GM18505 (cell line): Measurements from ENCODE around the gene LY6G5B.

Source experiments
- ATAC-seq: cut with Tn5 transposase; IDR thresholded peaks from one replicate; pipeline ENCODE4 v1.9.1; 2021; ENCODE audit not compliant: unreplicated experiment
- POLR2A ChIP-seq: IDR thresholded peaks from 4 replicates; pipeline ENCODE4 v1.6.1; 2011; ENCODE audit warnings: borderline replicate concordance; ENCODE audit not compliant: insufficient read depth, insufficient read length; ENCODE audit errors: extremely low read depth

The LY6G5B gene

GRCh38 chr6:31669676-31670075 is at the start of gene LY6G5B:
LY6G5B (plus strand) TSS chr6:31669976; CDS start chr6:31670951, 975 bp downstream.
- no peak for TF ChIP-seq POLR2A

GRCh38 chr6:31620586-31621319 is 49.0 kb upstream of the LY6G5B start, which contains the start of gene PRRC2A:
PRRC2A (plus strand) TSS chr6:31620715; CDS start chr6:31622790, 2,075 bp downstream.
- ATAC-seq, result peak; percentile 55
- peak; percentile 44 for TF ChIP-seq POLR2A

More at GRCh38 chr6:31669676-31670075, at the start of gene LY6G5B:
- ATAC-seq, result no peak

- no peak for ATAC-seq
Measured at GRCh38 chr6:31621320-31621939, 48.3 kb upstream of the LY6G5B start.

GRCh38 chr6:31621991-31622390 is 47.8 kb upstream of the LY6G5B start:
- no peak for TF ChIP-seq POLR2A
- ATAC-seq, result no peak

More at GRCh38 chr6:31621320-31621939, 48.3 kb upstream of the LY6G5B start:
- TF ChIP-seq POLR2A, result no peak

GRCh38 chr6:31622684-31623091 is 47.1 kb upstream of the LY6G5B start:
- TF ChIP-seq POLR2A, result no peak
- ATAC-seq, result no peak

- no peak for ATAC-seq
- TF ChIP-seq POLR2A, result no peak
Measured at GRCh38 chr6:31624070-31624469, 45.7 kb upstream of the LY6G5B start.

- no peak for TF ChIP-seq POLR2A
- no peak for ATAC-seq
Measured at GRCh38 chr6:31626952-31627351, 42.8 kb upstream of the LY6G5B start.

GRCh38 chr6:31627690-31628287 is 42.0 kb upstream of the LY6G5B start:
- peak; percentile 32 for TF ChIP-seq POLR2A
- ATAC-seq, result no peak

GRCh38 chr6:31629014-31629413 is 40.8 kb upstream of the LY6G5B start:
- TF ChIP-seq POLR2A, result no peak
- no peak for ATAC-seq

GRCh38 chr6:31630177-31630934 is 39.4 kb upstream of the LY6G5B start:
- ATAC-seq, result no peak
- TF ChIP-seq POLR2A, result peak; percentile 19

GRCh38 chr6:31631209-31631608 is 38.6 kb upstream of the LY6G5B start:
- TF ChIP-seq POLR2A, result no peak
- no peak for ATAC-seq

GRCh38 chr6:31631681-31632278 is 38.0 kb upstream of the LY6G5B start:
- no peak for ATAC-seq
- no peak for TF ChIP-seq POLR2A
